Measurements from ENCODE around the gene BRD1.
"Not testable (repeated sequence)": the region's sequence is repeated elsewhere in the genome, so short reads cannot be mapped to it uniquely, and the experiment has no call there.

BRD1 gene

DNA sequence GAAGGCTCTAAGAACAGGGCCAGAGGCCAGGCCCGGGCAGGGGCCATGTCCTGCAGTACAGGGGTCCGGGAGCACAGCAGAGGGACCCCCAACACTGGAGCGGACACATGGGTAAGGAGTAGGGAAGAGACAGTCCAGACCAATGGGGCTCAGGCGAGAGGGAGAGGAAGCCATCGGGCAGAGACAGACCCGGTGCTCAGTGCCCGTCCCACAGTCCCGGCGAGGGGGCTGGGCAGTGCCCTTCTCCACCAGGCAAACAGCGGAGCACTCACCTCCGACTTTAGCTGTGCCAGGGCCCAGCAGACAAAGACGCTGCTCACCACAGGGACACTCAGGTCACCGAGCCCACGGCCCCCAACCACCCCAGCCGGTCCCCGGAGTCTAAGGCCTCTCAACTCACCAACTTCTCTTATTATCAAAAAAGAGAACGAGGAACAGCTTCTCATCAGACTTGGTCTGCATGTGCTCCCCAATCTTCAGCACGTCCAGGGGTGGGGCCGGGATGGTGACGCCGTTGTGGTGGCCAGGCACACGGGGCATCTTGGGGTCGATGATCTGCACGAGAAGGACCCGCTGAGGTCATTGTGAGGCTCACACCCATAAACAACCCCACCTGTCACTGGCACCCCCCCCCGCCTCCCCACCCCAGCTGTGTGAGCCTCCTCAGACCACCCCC is 52.3 kb downstream of the BRD1 start:
- H3K4me3 ChIP-seq, result no peak overlapping the region
- no peak overlapping the region for H3K27ac ChIP-seq

DNA sequence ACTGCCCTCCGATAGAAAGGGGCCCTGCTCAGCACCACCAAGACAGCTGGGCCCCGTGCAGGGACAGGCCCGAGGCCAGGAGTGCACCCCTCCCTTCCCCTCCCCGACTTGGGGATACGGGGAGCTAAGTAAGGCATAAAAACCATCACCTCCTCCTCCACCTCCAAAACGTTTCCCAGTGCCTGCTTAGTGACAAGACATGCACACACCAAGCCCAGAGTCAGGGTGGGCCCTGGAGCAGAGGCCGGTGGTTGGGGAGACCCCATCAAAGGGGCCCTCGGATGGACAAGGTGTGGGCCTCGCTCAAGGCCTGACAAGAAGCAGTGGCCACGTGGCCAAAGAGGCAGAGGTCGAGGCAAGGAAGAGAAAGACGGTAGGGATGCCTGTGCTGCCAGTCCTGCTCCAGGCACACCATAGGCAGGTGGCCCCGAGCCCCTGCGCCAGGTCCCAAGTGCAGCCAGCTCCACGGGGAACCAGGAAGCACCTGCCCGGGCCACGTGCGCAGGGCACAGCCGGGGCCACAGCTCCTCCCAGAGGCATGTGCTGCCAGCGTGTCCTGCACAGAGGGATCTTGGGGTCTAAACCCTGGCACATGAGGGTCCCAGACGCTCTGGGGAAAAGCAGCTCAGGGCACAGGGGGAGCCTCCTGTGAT is 53.0 kb downstream of the BRD1 start:
- Histone ChIP-seq H3K27ac (no peak overlapping the region), H3K4me3 (no peak overlapping the region)

DNA sequence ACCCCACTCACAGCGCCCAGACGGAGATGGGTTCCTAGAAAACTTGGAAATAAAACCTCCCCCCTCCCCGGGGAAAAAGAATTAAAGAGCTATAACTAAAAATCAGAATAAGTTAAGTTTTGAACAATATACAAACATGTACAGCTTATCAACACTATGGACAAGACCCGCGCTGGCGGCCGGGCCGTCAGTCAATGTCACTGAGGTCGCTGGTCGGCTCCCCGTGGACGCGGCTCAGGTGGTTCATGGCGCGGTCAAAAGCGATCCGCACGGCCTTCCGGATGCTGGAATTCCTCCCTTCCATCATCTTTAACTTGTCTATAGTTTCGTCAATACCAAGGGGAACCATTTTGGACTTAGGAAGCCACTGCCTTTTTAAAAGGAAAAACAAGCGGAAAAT is 53.6 kb downstream of the BRD1 start:
- no peak overlapping the region for H3K4me3 ChIP-seq
- H3K27ac ChIP-seq, result no peak overlapping the region

- H3K4me3 ChIP-seq, result no peak overlapping the region
Observed at GRCh38 chr22:49773531-49773930, 54.1 kb downstream of the BRD1 start.

DNA sequence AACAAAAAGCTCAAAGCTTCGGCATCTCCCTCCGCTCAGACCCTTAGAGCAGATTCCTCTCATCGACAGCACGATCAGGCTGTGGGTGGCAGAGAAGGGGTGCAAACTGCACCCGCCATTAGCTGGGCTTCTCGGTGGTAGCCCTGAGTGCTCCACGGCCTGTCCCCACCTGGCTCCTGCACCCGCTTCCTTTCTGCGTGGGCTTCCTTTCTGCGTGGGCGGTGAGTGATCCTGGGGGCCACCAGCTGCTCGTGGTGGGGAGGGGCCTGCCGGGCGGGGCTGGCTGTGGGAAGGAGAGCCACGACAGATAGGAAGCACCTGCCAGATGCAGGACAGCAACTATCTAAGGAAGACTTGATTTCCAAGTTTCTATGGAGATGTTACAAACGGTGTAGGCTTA is 55.0 kb downstream of the BRD1 start:
- Histone ChIP-seq H3K4me3 (no peak overlapping the region), H3K27ac (no peak overlapping the region)

More at GRCh38 chr22:49773531-49773930, 54.1 kb downstream of the BRD1 start:
- H3K27ac ChIP-seq, result no peak overlapping the region

GRCh38 chr22:49771266-49772065 is 56.2 kb downstream of the BRD1 start:
- H3K4me3 ChIP-seq, result no peak overlapping the region
- no peak overlapping the region for H3K27ac ChIP-seq

- H3K4me3 ChIP-seq, result no peak overlapping the region
- no peak overlapping the region for H3K27ac ChIP-seq
Observed at GRCh38 chr22:49770547-49771265, 57.0 kb downstream of the BRD1 start.

GRCh38 chr22:49769691-49770546 is 57.8 kb downstream of the BRD1 start:
- Histone ChIP-seq H3K4me3 (no peak overlapping the region), H3K27ac (no peak overlapping the region)

GRCh38 chr22:49768951-49769690 is 58.6 kb downstream of the BRD1 start:
- H3K27ac ChIP-seq, result no peak overlapping the region
- H3K4me3 ChIP-seq, result no peak overlapping the region

GRCh38 chr22:49768077-49768910 is 59.4 kb downstream of the BRD1 start:
- H3K27ac ChIP-seq, result no peak overlapping the region
- no peak overlapping the region for H3K4me3 ChIP-seq

GRCh38 chr22:49767355-49768062 is 60.2 kb downstream of the BRD1 start:
- Histone ChIP-seq H3K4me3 (no peak overlapping the region), H3K27ac (no peak overlapping the region)

- no peak overlapping the region for H3K27ac ChIP-seq
- no peak overlapping the region for H3K4me3 ChIP-seq
Observed at GRCh38 chr22:49765951-49766350, 61.7 kb downstream of the BRD1 start.

GRCh38 chr22:49765091-49765771 is 62.4 kb downstream of the BRD1 start:
- no peak overlapping the region for H3K27ac ChIP-seq
- no peak overlapping the region for H3K4me3 ChIP-seq

DNA sequence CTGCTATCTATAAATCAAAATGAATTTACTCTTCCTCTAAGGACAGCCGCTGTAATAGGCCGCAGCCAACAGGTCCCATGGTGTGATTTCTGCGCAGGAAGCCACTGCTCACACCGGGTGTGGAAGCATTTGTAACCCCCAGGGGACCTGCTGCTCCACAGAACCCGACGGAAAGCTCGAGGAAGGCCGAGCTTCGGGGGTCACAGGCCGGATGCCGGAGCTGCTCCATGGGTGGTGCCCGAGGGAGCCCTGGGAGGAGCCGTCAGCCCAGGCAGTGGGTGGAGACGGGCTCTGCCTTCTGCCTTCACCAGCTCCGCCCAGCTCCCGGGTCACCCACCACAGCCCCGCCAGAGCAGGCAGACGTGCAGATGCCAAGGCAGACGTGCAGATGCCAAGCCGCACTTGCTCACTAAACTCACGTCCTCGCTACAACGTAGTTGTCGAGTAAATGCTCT is 63.5 kb downstream of the BRD1 start:
- H3K4me3 ChIP-seq, result no peak overlapping the region

DNA sequence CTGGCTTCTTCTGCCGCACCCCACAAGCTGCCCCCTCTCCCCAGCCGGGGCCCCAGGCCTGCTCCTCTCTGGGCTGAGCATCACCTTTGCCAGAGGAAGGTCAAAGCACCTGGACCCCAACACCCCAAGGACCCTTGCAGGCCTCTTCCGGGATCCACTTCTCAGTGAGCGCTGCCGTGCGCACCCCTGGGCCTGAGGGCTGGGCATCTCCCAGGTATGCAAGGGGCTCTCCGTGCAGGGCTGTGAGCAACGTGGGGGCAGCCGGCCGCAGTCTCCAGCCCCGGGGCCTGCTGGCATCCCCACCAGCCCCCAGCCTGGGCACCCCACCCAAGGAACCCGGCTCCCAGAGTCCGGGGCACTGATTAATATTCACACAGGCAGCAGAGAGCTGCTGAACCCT is 64.0 kb downstream of the BRD1 start:
- no peak overlapping the region for H3K27ac ChIP-seq
- H3K4me3 ChIP-seq, result no peak overlapping the region

More for the DNA sequence above, 63.5 kb downstream of the BRD1 start:
- H3K27ac ChIP-seq, result no peak overlapping the region

- Histone ChIP-seq H3K27ac (no peak overlapping the region), H3K4me3 (no peak overlapping the region)
Observed at GRCh38 chr22:49763138-49763537, 64.5 kb downstream of the BRD1 start.

DNA sequence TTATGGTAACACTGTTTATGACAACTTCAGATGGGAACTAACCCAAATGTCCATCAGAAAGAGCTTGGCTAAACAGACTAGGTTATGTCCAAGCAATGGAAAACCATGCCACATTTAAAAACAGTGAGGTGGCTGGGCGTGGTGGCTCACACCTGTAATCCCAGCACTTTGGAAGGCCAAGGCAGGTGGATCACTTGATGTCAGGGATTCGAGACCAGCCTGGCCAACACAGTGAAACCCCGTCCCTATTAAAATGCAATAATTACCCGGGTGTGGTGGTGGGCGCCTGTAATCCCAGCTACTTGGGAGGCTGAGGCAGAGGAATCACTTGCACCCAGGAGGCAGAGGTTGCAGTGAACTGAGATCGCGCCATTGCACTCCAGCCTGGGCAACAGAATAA is 65.1 kb downstream of the BRD1 start:
- not testable (repeated sequence) for H3K4me3 ChIP-seq, H3K27ac ChIP-seq

Measured in skin epidermis (tissue), 12 donors.